Adrenal gland (tissue), 5 donors: ENCODE measurements around the gene ZFP36L1.

ENCODE experiments used
- POLR2A ChIP-seq, 2 donors: fragments of 450-650 bp; IDR thresholded peaks; one replicate each; pipeline ENCODE4 v1.6.1; 2017; ENCODE audit warnings: antibody characterized with exemption in 2 of 2, mild to moderate bottlenecking in 2 of 2, moderate library complexity in 1 of 2
- TF ChIP-seq, protein P1 (sequence below), 6 experiments: fragments of 450-650 bp in 4 of 6; fragments of 200-600 bp in 2 of 6; sonication (generic) in 1 of 6; IDR thresholded peaks; 1 replicate in 5 of 6; 2 replicates in 1 of 6; pipeline versions ENCODE4 v1.5.1 to v1.8.0; 2016 to 2021; ENCODE audit warnings: antibody characterized with exemption in 6 of 6, mild to moderate bottlenecking in 2 of 6, moderate library complexity in 1 of 6
- donor health status: DM: no; HTN: no; CAD: no.

DNA sequence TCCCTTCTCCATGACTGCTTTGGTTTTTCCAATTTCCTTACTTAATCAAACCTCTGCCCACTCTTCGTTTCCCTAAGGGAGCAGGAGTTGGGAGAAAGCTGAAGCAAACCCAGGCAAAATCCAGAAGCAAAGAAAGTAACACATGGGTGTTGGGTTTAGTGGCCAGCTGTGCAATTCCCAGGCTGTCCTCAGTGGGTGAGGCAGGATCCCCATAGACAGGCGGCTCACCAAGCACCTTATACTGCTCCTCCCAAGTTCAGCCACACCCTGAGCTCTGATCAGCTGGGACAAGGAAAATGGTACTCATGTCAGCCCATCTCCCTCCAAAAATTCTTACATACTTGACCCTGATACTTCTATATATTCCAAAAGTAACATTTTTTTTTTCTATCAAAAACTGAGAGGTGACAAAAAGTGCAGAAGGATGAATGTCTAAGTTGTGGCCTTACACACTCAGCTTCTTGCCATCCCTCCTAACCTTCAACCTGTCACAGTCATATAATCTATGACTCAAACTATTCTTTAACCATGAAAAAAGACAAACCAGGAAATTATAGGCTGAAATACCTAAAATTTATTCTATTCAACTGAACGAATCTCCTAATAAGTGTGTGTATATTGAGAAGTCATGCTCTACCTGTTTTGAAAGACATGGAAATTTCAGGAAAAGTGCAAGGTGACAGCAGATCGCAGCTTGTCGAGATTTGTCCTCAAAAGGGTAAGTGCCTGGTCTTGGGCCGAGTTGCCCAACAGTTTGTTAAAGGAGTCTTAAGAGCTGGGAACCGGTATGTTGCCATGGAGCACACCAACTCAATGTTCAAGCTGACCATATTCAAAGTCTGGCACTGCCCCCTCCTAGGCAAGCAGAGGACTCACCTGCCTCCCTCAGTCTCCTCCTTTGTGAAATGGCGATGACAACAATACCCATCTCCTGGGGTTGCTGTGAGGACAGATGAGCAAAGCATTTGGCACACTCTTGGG, 17.6 kb upstream of the ZFP36L1 start:
- no peak for TF ChIP-seq POLR2A (IDR thresholded peaks at IDR 0.05)
- TF ChIP-seq, protein P1, sequence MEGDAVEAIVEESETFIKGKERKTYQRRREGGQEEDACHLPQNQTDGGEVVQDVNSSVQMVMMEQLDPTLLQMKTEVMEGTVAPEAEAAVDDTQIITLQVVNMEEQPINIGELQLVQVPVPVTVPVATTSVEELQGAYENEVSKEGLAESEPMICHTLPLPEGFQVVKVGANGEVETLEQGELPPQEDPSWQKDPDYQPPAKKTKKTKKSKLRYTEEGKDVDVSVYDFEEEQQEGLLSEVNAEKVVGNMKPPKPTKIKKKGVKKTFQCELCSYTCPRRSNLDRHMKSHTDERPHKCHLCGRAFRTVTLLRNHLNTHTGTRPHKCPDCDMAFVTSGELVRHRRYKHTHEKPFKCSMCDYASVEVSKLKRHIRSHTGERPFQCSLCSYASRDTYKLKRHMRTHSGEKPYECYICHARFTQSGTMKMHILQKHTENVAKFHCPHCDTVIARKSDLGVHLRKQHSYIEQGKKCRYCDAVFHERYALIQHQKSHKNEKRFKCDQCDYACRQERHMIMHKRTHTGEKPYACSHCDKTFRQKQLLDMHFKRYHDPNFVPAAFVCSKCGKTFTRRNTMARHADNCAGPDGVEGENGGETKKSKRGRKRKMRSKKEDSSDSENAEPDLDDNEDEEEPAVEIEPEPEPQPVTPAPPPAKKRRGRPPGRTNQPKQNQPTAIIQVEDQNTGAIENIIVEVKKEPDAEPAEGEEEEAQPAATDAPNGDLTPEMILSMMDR (IDR thresholded peaks at IDR 0.05): no peak
